H1 (cell line): Measurements from ENCODE around the gene CREB1.

Experiments
- CEBPB ChIP-seq: IDR thresholded peaks from 2 replicates; pipeline ENCODE4 v1.6.1; 2012; ENCODE audit warnings: low read depth, low read length
- EP300 ChIP-seq, 2 experiments: IDR thresholded peaks; 1 replicate in 1 of 2; 2 replicates in 1 of 2; pipeline ENCODE4 v1.6.1; 2011 to 2012; ENCODE audit warnings: low read depth in 2 of 2, low read length in 2 of 2, mild to moderate bottlenecking in 2 of 2, borderline replicate concordance in 1 of 2, inconsistent platforms in 1 of 2, moderate library complexity in 1 of 2
- NRF1 ChIP-seq: IDR thresholded peaks from 2 replicates; pipeline ENCODE4 v1.6.1; 2011; ENCODE audit warnings: mild to moderate bottlenecking, low read depth, low read length, improper control_type of control experiment
- POLR2AphosphoS5 ChIP-seq: IDR thresholded peaks from 2 replicates; pipeline ENCODE4 v1.6.1; 2011; ENCODE audit warnings: low read depth, low read length
- SP1 ChIP-seq: IDR thresholded peaks from 2 replicates; pipeline ENCODE4 v1.6.1; 2011; ENCODE audit warnings: low read depth, low read length
- TCF12 ChIP-seq: IDR thresholded peaks from 2 replicates; pipeline ENCODE4 v1.6.1; 2011; ENCODE audit warnings: low read depth, mild to moderate bottlenecking, low read length
- TF ChIP-seq, protein P1 (sequence below), 3 experiments: IDR thresholded peaks; 1 replicate in 2 of 3; 2 replicates in 1 of 3; pipeline versions ENCODE4 v1.5.1 to v1.6.1; 2011; ENCODE audit warnings: low read length in 3 of 3, mild to moderate bottlenecking in 3 of 3, inconsistent platforms in 2 of 3, low read depth in 1 of 3, moderate library complexity in 1 of 3; ENCODE audit not compliant: insufficient read depth in 1 of 3; ENCODE audit errors: control extremely low read depth in 1 of 3

GRCh38 chr2:207499114-207499513 is 30.6 kb upstream of the CREB1 start:
- TF ChIP-seq SP1 (no peak), EP300 (IDR thresholded peaks at IDR 0.05; ENCODE audit: borderline replicate concordance in 1 of 2, low read depth in 2 of 2, low read length in 2 of 2) (no peak), CEBPB (no peak), POLR2AphosphoS5 (no peak), NRF1 (no peak), TCF12 (no peak)
- TF ChIP-seq, protein P1, sequence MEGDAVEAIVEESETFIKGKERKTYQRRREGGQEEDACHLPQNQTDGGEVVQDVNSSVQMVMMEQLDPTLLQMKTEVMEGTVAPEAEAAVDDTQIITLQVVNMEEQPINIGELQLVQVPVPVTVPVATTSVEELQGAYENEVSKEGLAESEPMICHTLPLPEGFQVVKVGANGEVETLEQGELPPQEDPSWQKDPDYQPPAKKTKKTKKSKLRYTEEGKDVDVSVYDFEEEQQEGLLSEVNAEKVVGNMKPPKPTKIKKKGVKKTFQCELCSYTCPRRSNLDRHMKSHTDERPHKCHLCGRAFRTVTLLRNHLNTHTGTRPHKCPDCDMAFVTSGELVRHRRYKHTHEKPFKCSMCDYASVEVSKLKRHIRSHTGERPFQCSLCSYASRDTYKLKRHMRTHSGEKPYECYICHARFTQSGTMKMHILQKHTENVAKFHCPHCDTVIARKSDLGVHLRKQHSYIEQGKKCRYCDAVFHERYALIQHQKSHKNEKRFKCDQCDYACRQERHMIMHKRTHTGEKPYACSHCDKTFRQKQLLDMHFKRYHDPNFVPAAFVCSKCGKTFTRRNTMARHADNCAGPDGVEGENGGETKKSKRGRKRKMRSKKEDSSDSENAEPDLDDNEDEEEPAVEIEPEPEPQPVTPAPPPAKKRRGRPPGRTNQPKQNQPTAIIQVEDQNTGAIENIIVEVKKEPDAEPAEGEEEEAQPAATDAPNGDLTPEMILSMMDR (IDR thresholded peaks at IDR 0.05; ENCODE audit: control extremely low read depth in 1 of 3, insufficient read depth in 1 of 3, low read depth in 1 of 3, low read length in 3 of 3): no peak
